Cardiac fibroblast (primary cell): ENCODE measurements around the gene SYT13.

Source experiments
- DNase-seq, 2 donors: peaks; one replicate each; pipeline versions ENCODE4 v3.0.0 to v3.0.0-alpha.2; 2010; ENCODE audit warnings: low read depth in 2 of 2
- H3K4me3 ChIP-seq, 2 donors: replicated peaks in 1 of 2; 1 replicate in 1 of 2; 2 replicates in 1 of 2; pipeline ENCODE4 v1.5.1; 2011; ENCODE audit warnings: low read depth in 2 of 2, low read length in 2 of 2, mild to moderate bottlenecking in 2 of 2, moderate library complexity in 1 of 2
- CTCF ChIP-seq: IDR thresholded peaks from one replicate; pipeline ENCODE4 v1.5.1; 2011; ENCODE audit warnings: low read depth, mild to moderate bottlenecking, low read length, inconsistent platforms

SYT13 gene

GRCh38 chr11:45233804-45234170 lies 52.4 kb downstream of the SYT13 start:
- no peak for TF ChIP-seq CTCF
- H3K4me3 ChIP-seq: no peak overlapping the region
- no peak for DNase-seq

- peak; percentile 70 for DNase-seq
- H3K4me3 ChIP-seq: no peak overlapping the region
- TF ChIP-seq CTCF: peak; percentile 94
Observed at GRCh38 chr11:45233121-45233803, 52.9 kb downstream of the SYT13 start.

- TF ChIP-seq CTCF: no peak
- DNase-seq: no peak
- no peak overlapping the region for H3K4me3 ChIP-seq
Observed at GRCh38 chr11:45232341-45233080, 53.6 kb downstream of the SYT13 start.

GRCh38 chr11:45229401-45230020 lies 56.6 kb downstream of the SYT13 start:
- no peak for DNase-seq
- H3K4me3 ChIP-seq: no peak overlapping the region
- TF ChIP-seq CTCF: no peak

GRCh38 chr11:45227836-45228235 lies 58.3 kb downstream of the SYT13 start:
- TF ChIP-seq CTCF: no peak
- H3K4me3 ChIP-seq: no peak overlapping the region
- no peak for DNase-seq

- no peak for DNase-seq
- no peak overlapping the region for H3K4me3 ChIP-seq
- TF ChIP-seq CTCF: no peak
Observed at GRCh38 chr11:45226901-45227300, 59.2 kb downstream of the SYT13 start.
